Pancreas (tissue), 10 donors: ENCODE measurements around the gene MTCH2. TPM values are rescaled to one million over a fixed set of nuclear protein-coding genes. Genes with fewer than 3 reads are reported as not detected.
"Not testable (repeated sequence)": the region's sequence is repeated elsewhere in the genome, so short reads cannot be mapped to it uniquely, and the experiment has no call there.

ENCODE experiments used
- ATAC-seq, 4 donors: fragments of 200-7000 bp; cut with Tn5 transposase; one replicate each; pipeline versions ENCODE4 v1.8.0 to v1.9.1; 2020; ENCODE audit warnings: mild to moderate bottlenecking in 4 of 4, moderate library complexity in 4 of 4
- DNase-seq, 6 donors: peaks; one replicate each; pipeline ENCODE4 v3.0.0-alpha.2; 2020
- FAIRE-seq: peaks from 2 replicates; lab custom pipeline; 2012; peaks lifted over from hg19 to GRCh38; lab: Jason Lieb, UNC
- H3K27ac ChIP-seq, 4 donors: fragments of 200-600 bp; sonication (generic); 1 replicate in 3 of 4; 2 replicates in 1 of 4; pipeline versions ENCODE4 v1.5.0 to v1.8.0; 2020
- H3K27me3 ChIP-seq, 4 donors: fragments of 200-600 bp; one replicate each; pipeline ENCODE4 v1.8.0; 2021
- H3K36me3 ChIP-seq, 3 donors: fragments of 200-600 bp; sonication (generic) in 1 of 3; one replicate each; pipeline versions ENCODE4 v1.5.0 to v1.8.0; 2020 to 2021
- H3K4me1 ChIP-seq, 3 donors: fragments of 200-600 bp; one replicate each; pipeline ENCODE4 v1.8.0; 2021
- H3K4me3 ChIP-seq, 4 donors: fragments of 200-600 bp; sonication (generic) in 2 of 4; one replicate each; pipeline versions ENCODE4 v1.5.0 to v1.8.0; 2020 to 2021
- H3K9me3 ChIP-seq, 4 donors: fragments of 200-600 bp; one replicate each; pipeline ENCODE4 v1.8.0; 2021
- CTCF ChIP-seq, 4 donors: fragments of 200-600 bp; sonication (generic) in 3 of 4; IDR thresholded peaks; one replicate each; pipeline versions ENCODE4 v1.5.0 to v1.8.0; 2021; ENCODE audit warnings: antibody characterized with exemption in 4 of 4
- WGBS, 2 donors: extraction: QIAGEN DNeasy Blood & Tissue Kit; methylation state at CpG; one replicate each; pipeline ENCODE4 v1.1.7; 2013; 5-methylcytosine and 5-hydroxymethylcytosine counted together
- intact Hi-C, 3 donors: fragments of 100-400 bp; cut with DNase I; formaldehyde crosslinking; loops; one replicate each; pipeline versions ENCODE4 v1.11.1 to v1.14.2; 2022
- polyA plus RNA-seq, 2 donors: library from polyadenylated mRNA; stranded (reverse); fragments of 200-250 nt; gene quantifications; one replicate each; pipeline ENCODE4 v1.2.3, GENCODE V29; 2013
- total RNA-seq, 6 donors: library from RNA; stranded (reverse); fragmentation: NEBNext Ultra II Directional in 4 of 6; extraction: Animal tissue kit (Norgen Biotek cat#: 25700) in 4 of 6; gene quantifications; one replicate each; pipeline versions ENCODE4 v1.2.1 to v1.2.4, GENCODE V29; 2021 to 2023
- donor health status: healthy with polysubstance abuse.
- donor health status: DM: no; HTN: no; CAD: no; lungs with moderate emphysema.
- donor health status: DM: no; HTN: no; CAD: no.
- donor health status: control.
- donor health status: control.
- donor health status: Bipolar disorder and iron deficiency.
- donor health status: DM: yes; HTN: yes; CAD: no.
- donor health status: DM: no; HTN: no; CAD: no.
- donor health status: DM: no; HTN: no; CAD: no.
- donor health status: DM: yes; HTN: yes; CAD: no.

The MTCH2 gene
- 10 to 100 TPM; 13.5 to 34.2 (median 25.5) TPM for total RNA-seq
- 10 to 100 TPM; 13.6 to 23.2 TPM for polyA plus RNA-seq

- Histone ChIP-seq H3K4me1 (peaks cover 0 to 7% (median 0%) of the 10 kb centered on the region in 3 donors), H3K27me3 (no peaks in the 10 kb centered on the region), H3K9me3 (no peaks in the 10 kb centered on the region), H3K4me3 (peak within 1 kb of the TSS; percentile 57 to 94 (median 74)), H3K36me3 (peaks cover 0 to 7% (median 0%) of the 10 kb centered on the region in 3 donors), H3K27ac (peak within 1 kb of the TSS; percentile 76 to 91 (median 86))
- 0 to 1% methylated on average over 41 to 78 of the region's 78 CpGs for WGBS, 2 donors
- peak; percentile 97 to 99 (median 98) for ATAC-seq
- FAIRE-seq: no peak
- peak; percentile 94 to 97 (median 96) for DNase-seq
- intact Hi-C loops: no loop called here
- TF ChIP-seq CTCF (IDR thresholded peaks at IDR 0.05): peak in 3 of 4 donors; percentile 12 to 40 (median 16)
These were observed at the start of gene MTCH2 for GRCh38 chr11:47642099-47642855. MTCH2 (minus strand) TSS chr11:47642559; CDS start chr11:47642465, 94 bp downstream.

- intact Hi-C loops: no loop called here
- Histone ChIP-seq H3K4me3 (no peak overlapping the region), H3K27ac (no peak overlapping the region), H3K36me3 (no peaks in the 10 kb centered on the region), H3K9me3 (no peaks in the 10 kb centered on the region), H3K27me3 (no peaks in the 10 kb centered on the region), H3K4me1 (no peaks in the 10 kb centered on the region)
- ATAC-seq (no peak), DNase-seq (no peak), FAIRE-seq (no peak)
- WGBS, 2 donors: 51 to 73% methylated on average over 2 of the region's 2 CpGs
- no peak for TF ChIP-seq CTCF (IDR thresholded peaks at IDR 0.05)
These were observed 49.6 kb upstream of the MTCH2 start for GRCh38 chr11:47691979-47692378.

- H3K4me1 ChIP-seq: no peaks in the 10 kb centered on the region
- no peak for TF ChIP-seq CTCF (IDR thresholded peaks at IDR 0.05)
- ATAC-seq (no peak), FAIRE-seq (no peak), DNase-seq (no peak)
- H3K4me3 ChIP-seq: no peak overlapping the region
- no peaks in the 10 kb centered on the region for H3K36me3 ChIP-seq
- no peaks in the 10 kb centered on the region for H3K27me3 ChIP-seq
- H3K9me3 ChIP-seq: no peaks in the 10 kb centered on the region
- intact Hi-C loops: no loop called here
- 87 to 95% methylated on average over 5 of the region's 5 CpGs for WGBS, 2 donors
- H3K27ac ChIP-seq: no peak overlapping the region
These were observed 47.1 kb upstream of the MTCH2 start for GRCh38 chr11:47689480-47689879.

- no peaks in the 10 kb centered on the region for H3K36me3 ChIP-seq
- no peaks in the 10 kb centered on the region for H3K27me3 ChIP-seq
- no peak overlapping the region for H3K4me3 ChIP-seq
- ATAC-seq: no peak
- no peaks in the 10 kb centered on the region for H3K9me3 ChIP-seq
- 92% methylated on average over 2 of the region's 2 CpGs for WGBS, 2 donors
- FAIRE-seq: no peak
- no peak overlapping the region for H3K27ac ChIP-seq
- no peak for TF ChIP-seq CTCF (IDR thresholded peaks at IDR 0.05)
- H3K4me1 ChIP-seq: no peaks in the 10 kb centered on the region
- intact Hi-C loops: no loop called here
- DNase-seq: no peak
These were observed 46.6 kb upstream of the MTCH2 start for GRCh38 chr11:47688991-47689390.

- H3K27me3 ChIP-seq: no peaks in the 10 kb centered on the region
- H3K36me3 ChIP-seq: no peaks in the 10 kb centered on the region
- no peak for ATAC-seq
- no peaks in the 10 kb centered on the region for H3K4me1 ChIP-seq
- H3K27ac ChIP-seq: no peak overlapping the region
- FAIRE-seq: no peak
- H3K9me3 ChIP-seq: no peaks in the 10 kb centered on the region
- DNase-seq: no peak
- TF ChIP-seq CTCF (IDR thresholded peaks at IDR 0.05): no peak
- WGBS, 2 donors: 87 to 92% methylated on average over 4 of the region's 4 CpGs
- intact Hi-C loops: no loop called here
- H3K4me3 ChIP-seq: no peak overlapping the region
These were observed 45.8 kb upstream of the MTCH2 start for GRCh38 chr11:47688111-47688510.

GRCh38 chr11:47686704-47687103 is 44.3 kb upstream of the MTCH2 start:
- H3K4me1 ChIP-seq, H3K36me3 ChIP-seq, DNase-seq, H3K4me3 ChIP-seq, H3K27ac ChIP-seq, FAIRE-seq, H3K27me3 ChIP-seq, intact Hi-C loops, ATAC-seq, H3K9me3 ChIP-seq: not testable (repeated sequence)
- WGBS, 2 donors: 95 to 100% methylated on average over 3 of the region's 3 CpGs
